ENCODE measurements around the gene PRPH.

PRPH gene

GRCh38 chr12:49334681-49335080 lies 39.7 kb downstream of the PRPH start:
- DNase-seq: no peak

GRCh38 chr12:49335118-49335954 lies 40.4 kb downstream of the PRPH start:
- no peak for DNase-seq

- no peak for DNase-seq
Measured at GRCh38 chr12:49335955-49336644, 41.2 kb downstream of the PRPH start.

GRCh38 chr12:49336645-49337584 lies 42.0 kb downstream of the PRPH start, which contains the start of gene C1QL4:
C1QL4 (minus strand) TSS chr12:49337188; CDS start chr12:49336477, 711 bp downstream.
- peak; percentile 57 for DNase-seq

- no peak for DNase-seq
Measured at GRCh38 chr12:49338830-49339463, 44.0 kb downstream of the PRPH start.

- no peak for DNase-seq
Measured at GRCh38 chr12:49339464-49339861, 44.5 kb downstream of the PRPH start.

- DNase-seq: no peak
Measured at GRCh38 chr12:49340095-49340870, 45.3 kb downstream of the PRPH start.

GRCh38 chr12:49340971-49341776 lies 46.2 kb downstream of the PRPH start:
- no peak for DNase-seq

GRCh38 chr12:49341777-49342065 lies 46.8 kb downstream of the PRPH start:
- DNase-seq: no peak

- peak; percentile 84 for DNase-seq
Measured at GRCh38 chr12:49342066-49342913, 47.3 kb downstream of the PRPH start.

- no peak for DNase-seq
Measured at GRCh38 chr12:49342914-49343731, 48.2 kb downstream of the PRPH start.

GRCh38 chr12:49344486-49345050 lies 49.6 kb downstream of the PRPH start:
- no peak for DNase-seq

GRCh38 chr12:49345051-49345824 lies 50.3 kb downstream of the PRPH start:
- DNase-seq: no peak

- no peak for DNase-seq
Measured at GRCh38 chr12:49345825-49346658, 51.1 kb downstream of the PRPH start.

GRCh38 chr12:49346659-49347310 lies 51.8 kb downstream of the PRPH start, which contains the start of gene DNAJC22:
DNAJC22 (plus strand) TSS chr12:49346888; CDS start chr12:49348873, 1,985 bp downstream.
- no peak for DNase-seq

Measured in NCI-H2227 treated with DMSO at 0.1 percent for 48 hours (cell line).